HepG2 (cell line): ENCODE data around the gene NPAS2. TPM values are rescaled to one million over a fixed set of nuclear protein-coding genes. Genes with fewer than 3 reads are reported as not detected.
A peak's percentile ranks its signal among the peaks of the same experiment; 100 is the strongest.

Source experiments
- BCL3 ChIP-seq: sonication (generic); formaldehyde crosslinking; IDR thresholded peaks from 2 replicates; pipeline ENCODE4 v1.5.1; 2020; ENCODE audit warnings: mild to moderate bottlenecking, missing genetic modification reagents, moderate library complexity
- HCFC1 ChIP-seq: fragments of 150-350 bp; IDR thresholded peaks from 2 replicates; pipeline ENCODE4 v1.6.1; 2014; ENCODE audit warnings: low read depth, low read length
- NBN ChIP-seq: fragments of 450-650 bp; conservative IDR thresholded peaks from 2 replicates; pipeline ENCODE4 v1.6.1; 2017
- SKIL ChIP-seq: sonication (generic); formaldehyde crosslinking; IDR thresholded peaks from 2 replicates; pipeline ENCODE4 v1.8.0; 2022; ENCODE audit warnings: missing genetic modification reagents, mild to moderate bottlenecking, moderate library complexity, borderline replicate concordance
- SMAD9 ChIP-seq: sonication (generic); formaldehyde crosslinking; IDR thresholded peaks from 2 replicates; pipeline ENCODE4 v1.5.1; 2020; ENCODE audit warnings: mild to moderate bottlenecking, missing genetic modification reagents
- ZBTB21 ChIP-seq: sonication (generic); formaldehyde crosslinking; IDR thresholded peaks from 2 replicates; pipeline ENCODE4 v1.4.0; 2020; ENCODE audit warnings: missing genetic modification reagents
- ZHX1 ChIP-seq: sonication (generic); formaldehyde crosslinking; IDR thresholded peaks from 2 replicates; pipeline ENCODE4 v1.8.1; 2022; ENCODE audit warnings: low read depth, mild to moderate bottlenecking, missing genetic modification reagents
- ZNF34 ChIP-seq: sonication (generic); formaldehyde crosslinking; IDR thresholded peaks from 2 replicates; pipeline ENCODE4 v1.4.0; 2020; ENCODE audit warnings: mild to moderate bottlenecking, missing genetic modification reagents, borderline replicate concordance
- ZNF557 ChIP-seq: sonication (generic); formaldehyde crosslinking; IDR thresholded peaks from 2 replicates; pipeline ENCODE4 v1.4.0; 2020; ENCODE audit warnings: missing genetic modification reagents
- ZNF737 ChIP-seq: sonication (generic); formaldehyde crosslinking; IDR thresholded peaks from 2 replicates; pipeline ENCODE4 v1.5.0; 2020; ENCODE audit warnings: missing genetic modification reagents, mild to moderate bottlenecking, borderline replicate concordance
- polyA plus RNA-seq, 8 experiments: library from polyadenylated mRNA; depleted of rRNA in 3 of 8; stranded (reverse) in 7 of 8; unstranded in 1 of 8; fragments of >200 nt; fragmentation: Illumina TruSeq in 4 of 8; extraction: Trizol in 4 of 8; gene quantifications; 2 replicates each; pipeline versions ENCODE4 v1.2.1 to v1.2.3, GENCODE V29; 2011 to 2016; ENCODE audit warnings: low read depth in 4 of 8, missing spikeins in 1 of 8, mixed read lengths in 1 of 8; ENCODE audit not compliant: insufficient read depth in 1 of 8
- total RNA-seq, 5 experiments: library from RNA; depleted of rRNA; stranded (reverse); fragments of >200 nt; fragmentation: Illumina TruSeq; extraction: Trizol; gene quantifications; 2 replicates each; pipeline ENCODE4 v1.2.3, GENCODE V29; 2016; ENCODE audit warnings: low read depth in 1 of 5
- TF ChIP-seq, protein P1 (sequence below): sonication (generic); formaldehyde crosslinking; IDR thresholded peaks from 2 replicates; pipeline ENCODE4 v1.4.0; 2020; ENCODE audit warnings: missing genetic modification reagents
- TF ChIP-seq, protein P2 (sequence below): sonication (generic); formaldehyde crosslinking; IDR thresholded peaks from 2 replicates; pipeline ENCODE4 v1.4.0; 2020; ENCODE audit warnings: missing genetic modification reagents, mild to moderate bottlenecking, borderline replicate concordance

Gene NPAS2
- total and polyA plus RNA-seq, 2 of the 13 experiments (the other 11 are each of a cell fraction or from before 2014, with no cell fraction given): 14.8 to 37.5 TPM

DNA sequence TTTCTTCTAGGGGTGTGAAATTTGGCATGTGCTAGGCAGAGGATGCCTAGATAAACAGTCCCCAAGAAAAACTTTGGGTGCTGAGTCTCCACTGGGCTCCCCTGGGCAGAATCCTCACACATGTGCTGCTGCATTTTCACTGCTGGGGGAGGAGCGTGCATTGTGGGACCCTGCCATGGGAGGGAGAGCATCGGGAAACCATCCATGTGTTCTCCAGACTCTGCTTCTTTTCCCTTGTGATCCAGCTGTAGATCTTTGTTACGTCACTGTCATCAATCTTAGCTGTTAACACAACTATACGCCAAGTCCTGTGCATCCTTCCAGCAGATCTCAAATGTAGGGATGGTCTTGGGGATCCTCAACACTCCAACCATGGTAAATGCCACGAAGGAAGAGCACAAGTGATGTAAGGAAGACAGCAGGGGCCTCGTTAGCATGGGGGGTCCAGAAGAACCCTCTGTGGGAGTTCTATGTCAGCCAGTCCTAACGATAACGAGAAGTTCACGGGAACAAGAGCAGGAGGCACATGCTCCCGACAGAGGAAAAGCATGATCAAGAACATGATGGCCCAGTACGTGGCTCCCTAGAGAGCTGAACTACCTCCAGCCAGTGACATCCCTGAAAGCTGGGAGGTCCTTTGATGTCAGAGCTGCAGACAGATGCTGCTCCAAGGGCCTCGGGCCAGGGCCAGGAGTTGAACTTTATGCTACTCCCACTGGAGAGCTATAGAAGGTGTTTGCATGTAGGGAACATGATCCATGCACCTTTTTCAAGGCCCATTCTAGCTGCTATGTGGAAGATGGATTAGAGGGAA lies 41.1 kb upstream of the NPAS2 start (continued):
- TF ChIP-seq, protein P1, sequence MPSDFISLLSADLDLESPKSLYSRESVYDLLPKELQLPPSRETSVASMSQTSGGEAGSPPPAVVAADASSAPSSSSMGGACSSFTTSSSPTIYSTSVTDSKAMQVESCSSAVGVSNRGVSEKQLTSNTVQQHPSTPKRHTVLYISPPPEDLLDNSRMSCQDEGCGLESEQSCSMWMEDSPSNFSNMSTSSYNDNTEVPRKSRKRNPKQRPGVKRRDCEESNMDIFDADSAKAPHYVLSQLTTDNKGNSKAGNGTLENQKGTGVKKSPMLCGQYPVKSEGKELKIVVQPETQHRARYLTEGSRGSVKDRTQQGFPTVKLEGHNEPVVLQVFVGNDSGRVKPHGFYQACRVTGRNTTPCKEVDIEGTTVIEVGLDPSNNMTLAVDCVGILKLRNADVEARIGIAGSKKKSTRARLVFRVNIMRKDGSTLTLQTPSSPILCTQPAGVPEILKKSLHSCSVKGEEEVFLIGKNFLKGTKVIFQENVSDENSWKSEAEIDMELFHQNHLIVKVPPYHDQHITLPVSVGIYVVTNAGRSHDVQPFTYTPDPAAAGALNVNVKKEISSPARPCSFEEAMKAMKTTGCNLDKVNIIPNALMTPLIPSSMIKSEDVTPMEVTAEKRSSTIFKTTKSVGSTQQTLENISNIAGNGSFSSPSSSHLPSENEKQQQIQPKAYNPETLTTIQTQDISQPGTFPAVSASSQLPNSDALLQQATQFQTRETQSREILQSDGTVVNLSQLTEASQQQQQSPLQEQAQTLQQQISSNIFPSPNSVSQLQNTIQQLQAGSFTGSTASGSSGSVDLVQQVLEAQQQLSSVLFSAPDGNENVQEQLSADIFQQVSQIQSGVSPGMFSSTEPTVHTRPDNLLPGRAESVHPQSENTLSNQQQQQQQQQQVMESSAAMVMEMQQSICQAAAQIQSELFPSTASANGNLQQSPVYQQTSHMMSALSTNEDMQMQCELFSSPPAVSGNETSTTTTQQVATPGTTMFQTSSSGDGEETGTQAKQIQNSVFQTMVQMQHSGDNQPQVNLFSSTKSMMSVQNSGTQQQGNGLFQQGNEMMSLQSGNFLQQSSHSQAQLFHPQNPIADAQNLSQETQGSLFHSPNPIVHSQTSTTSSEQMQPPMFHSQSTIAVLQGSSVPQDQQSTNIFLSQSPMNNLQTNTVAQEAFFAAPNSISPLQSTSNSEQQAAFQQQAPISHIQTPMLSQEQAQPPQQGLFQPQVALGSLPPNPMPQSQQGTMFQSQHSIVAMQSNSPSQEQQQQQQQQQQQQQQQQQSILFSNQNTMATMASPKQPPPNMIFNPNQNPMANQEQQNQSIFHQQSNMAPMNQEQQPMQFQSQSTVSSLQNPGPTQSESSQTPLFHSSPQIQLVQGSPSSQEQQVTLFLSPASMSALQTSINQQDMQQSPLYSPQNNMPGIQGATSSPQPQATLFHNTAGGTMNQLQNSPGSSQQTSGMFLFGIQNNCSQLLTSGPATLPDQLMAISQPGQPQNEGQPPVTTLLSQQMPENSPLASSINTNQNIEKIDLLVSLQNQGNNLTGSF (CRISPR knock-in tag): no peak
- TF ChIP-seq NBN: no peak
- TF ChIP-seq SKIL (CRISPR knock-in tag): no peak
- peak; percentile 79 for TF ChIP-seq BCL3 (CRISPR knock-in tag)
- TF ChIP-seq ZNF737: peak; percentile 16; the same call in 1 of the 2 replicates
- TF ChIP-seq, protein P2, sequence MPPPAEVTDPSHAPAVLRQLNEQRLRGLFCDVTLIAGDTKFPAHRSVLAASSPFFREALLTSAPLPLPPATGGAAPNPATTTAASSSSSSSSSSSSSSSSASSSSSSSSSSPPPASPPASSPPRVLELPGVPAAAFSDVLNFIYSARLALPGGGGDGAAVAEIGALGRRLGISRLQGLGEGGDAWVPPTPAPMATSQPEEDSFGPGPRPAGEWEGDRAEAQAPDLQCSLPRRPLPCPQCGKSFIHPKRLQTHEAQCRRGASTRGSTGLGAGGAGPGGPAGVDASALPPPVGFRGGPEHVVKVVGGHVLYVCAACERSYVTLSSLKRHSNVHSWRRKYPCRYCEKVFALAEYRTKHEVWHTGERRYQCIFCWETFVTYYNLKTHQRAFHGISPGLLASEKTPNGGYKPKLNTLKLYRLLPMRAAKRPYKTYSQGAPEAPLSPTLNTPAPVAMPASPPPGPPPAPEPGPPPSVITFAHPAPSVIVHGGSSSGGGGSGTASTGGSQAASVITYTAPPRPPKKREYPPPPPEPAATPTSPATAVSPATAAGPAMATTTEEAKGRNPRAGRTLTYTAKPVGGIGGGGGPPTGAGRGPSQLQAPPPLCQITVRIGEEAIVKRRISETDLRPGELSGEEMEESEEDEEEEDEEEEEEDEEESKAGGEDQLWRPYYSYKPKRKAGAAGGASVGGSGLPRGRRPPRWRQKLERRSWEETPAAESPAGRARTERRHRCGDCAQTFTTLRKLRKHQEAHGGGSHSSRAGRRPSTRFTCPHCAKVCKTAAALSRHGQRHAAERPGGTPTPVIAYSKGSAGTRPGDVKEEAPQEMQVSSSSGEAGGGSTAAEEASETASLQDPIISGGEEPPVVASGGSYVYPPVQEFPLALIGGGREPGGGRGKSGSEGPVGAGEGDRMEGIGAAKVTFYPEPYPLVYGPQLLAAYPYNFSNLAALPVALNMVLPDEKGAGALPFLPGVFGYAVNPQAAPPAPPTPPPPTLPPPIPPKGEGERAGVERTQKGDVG (CRISPR knock-in tag): 0 out of 2 replicates have a peak, but pooled peaks have one; percentile 30
- no peak for TF ChIP-seq ZHX1 (CRISPR knock-in tag)
- TF ChIP-seq ZNF557 (CRISPR knock-in tag): no peak
- no peak for TF ChIP-seq HCFC1
- TF ChIP-seq ZNF34 (CRISPR knock-in tag): no peak
- TF ChIP-seq ZBTB21 (CRISPR knock-in tag): 0 out of 2 replicates have a peak, but pooled peaks have one; percentile 24
- 0 out of 2 replicates have a peak, but pooled peaks have one; percentile 72 for TF ChIP-seq SMAD9
